Measurements from ENCODE around the gene ELF2.
A peak's percentile ranks its signal among the peaks of the same experiment; 100 is the strongest.
"Not testable (repeated sequence)": the region's sequence is repeated elsewhere in the genome, so short reads cannot be mapped to it uniquely, and the experiment has no call there.

The ELF2 gene

GRCh38 chr4:139099366-139099982 is 77.5 kb downstream of the ELF2 start:
- Histone ChIP-seq H3K4me1 (ENCODE audit: insufficient read depth, low read length) (peaks cover 8% of the 10 kb centered on the region; the same call in 1 of the 2 replicates), H3K36me3 (ENCODE audit: insufficient read depth, low read length) (no peaks in the 10 kb centered on the region), H3K9ac (ENCODE audit: low read depth, low read length) (no peak overlapping the region), H3K9me3 (ENCODE audit: control insufficient read depth, insufficient read depth, low read length) (no peaks in the 10 kb centered on the region)

GRCh38 chr4:139092271-139092670 is 84.7 kb downstream of the ELF2 start:
- Histone ChIP-seq H3K4me1 (ENCODE audit: insufficient read depth, low read length) (no peaks in the 10 kb centered on the region), H3K9me3 (ENCODE audit: control insufficient read depth, insufficient read depth, low read length) (no peaks in the 10 kb centered on the region), H3K36me3 (ENCODE audit: insufficient read depth, low read length) (no peaks in the 10 kb centered on the region), H3K9ac (ENCODE audit: low read depth, low read length) (no peak overlapping the region)

- Histone ChIP-seq H3K9ac (ENCODE audit: low read depth, low read length) (peak overlapping the region; percentile 97), H3K4me1 (ENCODE audit: insufficient read depth, low read length) (peaks cover 8% of the 10 kb centered on the region; the same call in 1 of the 2 replicates), H3K9me3 (ENCODE audit: control insufficient read depth, insufficient read depth, low read length) (no peaks in the 10 kb centered on the region)
These were observed 91.9 kb downstream of the ELF2 start for GRCh38 chr4:139085141-139085540.

GRCh38 chr4:139084804-139085093 is 92.3 kb downstream of the ELF2 start:
- Histone ChIP-seq H3K9ac (ENCODE audit: low read depth, low read length) (peak overlapping the region; percentile 97), H3K36me3 (ENCODE audit: insufficient read depth, low read length) (no peaks in the 10 kb centered on the region), H3K4me1 (ENCODE audit: insufficient read depth, low read length) (peaks cover 8% of the 10 kb centered on the region; the same call in 1 of the 2 replicates), H3K9me3 (ENCODE audit: control insufficient read depth, insufficient read depth, low read length) (no peaks in the 10 kb centered on the region)

More at GRCh38 chr4:139085141-139085540, 91.9 kb downstream of the ELF2 start:
- no peaks in the 10 kb centered on the region for H3K36me3 ChIP-seq (ENCODE audit: insufficient read depth, low read length)

- Histone ChIP-seq H3K36me3 (ENCODE audit: insufficient read depth, low read length) (no peaks in the 10 kb centered on the region), H3K9ac (ENCODE audit: low read depth, low read length) (peak overlapping the region; percentile 97), H3K9me3 (ENCODE audit: control insufficient read depth, insufficient read depth, low read length) (no peaks in the 10 kb centered on the region), H3K4me1 (ENCODE audit: insufficient read depth, low read length) (peaks cover 8% of the 10 kb centered on the region; the same call in 1 of the 2 replicates)
These were observed 92.8 kb downstream of the ELF2 start for GRCh38 chr4:139083956-139084803.

DNA sequence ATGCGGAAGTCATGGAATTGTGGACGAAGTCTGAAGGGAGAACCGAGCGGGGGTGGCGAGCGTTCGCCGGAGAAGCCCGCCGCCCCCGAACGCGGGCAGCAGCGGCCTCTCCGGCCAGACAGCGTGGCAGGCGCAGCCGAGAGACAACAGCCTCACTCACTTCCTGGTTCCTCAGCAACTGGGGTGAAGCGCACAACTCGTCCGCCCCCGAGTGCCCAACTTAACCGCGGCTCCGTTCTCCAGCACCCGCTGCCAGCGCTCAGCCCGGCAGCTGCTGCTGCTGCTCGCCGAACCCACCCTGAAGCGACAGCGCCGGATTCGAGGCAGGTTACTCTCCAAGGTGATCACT is 93.4 kb downstream of the ELF2 start:
- Histone ChIP-seq H3K36me3 (ENCODE audit: insufficient read depth, low read length) (no peaks in the 10 kb centered on the region), H3K4me1 (ENCODE audit: insufficient read depth, low read length) (peaks cover 8% of the 10 kb centered on the region; the same call in 1 of the 2 replicates), H3K9me3 (ENCODE audit: control insufficient read depth, insufficient read depth, low read length) (no peaks in the 10 kb centered on the region), H3K9ac (ENCODE audit: low read depth, low read length) (peak overlapping the region; percentile 97)

- H3K9me3 ChIP-seq (ENCODE audit: control insufficient read depth, insufficient read depth, low read length): no peaks in the 10 kb centered on the region
- H3K4me1 ChIP-seq (ENCODE audit: insufficient read depth, low read length): peaks cover 8% of the 10 kb centered on the region; the same call in 1 of the 2 replicates
- H3K36me3 ChIP-seq (ENCODE audit: insufficient read depth, low read length): no peaks in the 10 kb centered on the region
- peak overlapping the region; percentile 97 for H3K9ac ChIP-seq (ENCODE audit: low read depth, low read length)
These were observed 94.0 kb downstream of the ELF2 start for GRCh38 chr4:139082750-139083606.

GRCh38 chr4:139078926-139079325 is 98.1 kb downstream of the ELF2 start:
- no peaks in the 10 kb centered on the region for H3K36me3 ChIP-seq (ENCODE audit: insufficient read depth, low read length)
- no peaks in the 10 kb centered on the region for H3K9me3 ChIP-seq (ENCODE audit: control insufficient read depth, insufficient read depth, low read length)
- no peak overlapping the region for H3K9ac ChIP-seq (ENCODE audit: low read depth, low read length)
- H3K4me1 ChIP-seq (ENCODE audit: insufficient read depth, low read length): 0 out of 2 replicates have a peak, but pooled peaks cover 3% of the 10 kb centered on the region

DNA sequence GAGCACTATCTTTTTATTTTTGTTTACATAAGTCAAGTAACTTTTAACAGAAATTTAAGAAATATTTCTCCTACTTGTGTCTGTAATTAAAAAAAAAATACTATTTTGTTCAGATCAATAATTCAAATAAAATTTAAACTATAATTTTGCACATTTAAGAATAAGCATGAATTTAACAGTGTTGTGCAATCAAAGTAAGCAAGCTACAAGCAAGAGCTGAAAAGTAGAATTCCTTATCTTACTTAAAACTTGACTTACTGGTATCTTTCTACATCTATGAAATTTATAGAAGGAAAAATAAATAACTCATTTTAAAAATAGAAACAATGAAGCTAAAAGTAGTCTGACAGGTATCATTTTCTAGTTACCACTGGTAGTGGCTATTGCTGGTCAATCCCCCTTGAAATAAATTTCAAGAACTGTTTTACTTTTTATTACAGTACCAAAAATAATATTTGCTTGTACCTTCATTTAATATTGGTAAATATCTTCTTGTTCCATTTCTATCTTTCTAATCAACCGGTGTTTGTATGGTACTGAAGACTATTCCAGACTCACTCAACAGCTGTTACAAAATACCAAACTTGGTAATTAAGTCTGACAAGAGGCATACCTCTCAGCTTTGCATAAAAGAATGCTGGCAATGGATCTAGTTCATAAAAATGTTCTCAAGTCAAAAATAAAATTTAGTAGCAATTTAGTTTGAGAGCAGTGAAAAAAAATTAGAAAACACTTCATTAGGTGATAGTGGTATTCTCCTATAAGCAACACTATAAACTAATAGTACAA is 99.3 kb downstream of the ELF2 start:
- Histone ChIP-seq H3K9ac (ENCODE audit: low read depth, low read length) (no peak overlapping the region), H3K9me3 (ENCODE audit: control insufficient read depth, insufficient read depth, low read length) (no peaks in the 10 kb centered on the region), H3K36me3 (ENCODE audit: insufficient read depth, low read length) (0 out of 2 replicates have a peak, but pooled peaks cover 3% of the 10 kb centered on the region), H3K4me1 (ENCODE audit: insufficient read depth, low read length) (0 out of 2 replicates have a peak, but pooled peaks cover 3% of the 10 kb centered on the region)

DNA sequence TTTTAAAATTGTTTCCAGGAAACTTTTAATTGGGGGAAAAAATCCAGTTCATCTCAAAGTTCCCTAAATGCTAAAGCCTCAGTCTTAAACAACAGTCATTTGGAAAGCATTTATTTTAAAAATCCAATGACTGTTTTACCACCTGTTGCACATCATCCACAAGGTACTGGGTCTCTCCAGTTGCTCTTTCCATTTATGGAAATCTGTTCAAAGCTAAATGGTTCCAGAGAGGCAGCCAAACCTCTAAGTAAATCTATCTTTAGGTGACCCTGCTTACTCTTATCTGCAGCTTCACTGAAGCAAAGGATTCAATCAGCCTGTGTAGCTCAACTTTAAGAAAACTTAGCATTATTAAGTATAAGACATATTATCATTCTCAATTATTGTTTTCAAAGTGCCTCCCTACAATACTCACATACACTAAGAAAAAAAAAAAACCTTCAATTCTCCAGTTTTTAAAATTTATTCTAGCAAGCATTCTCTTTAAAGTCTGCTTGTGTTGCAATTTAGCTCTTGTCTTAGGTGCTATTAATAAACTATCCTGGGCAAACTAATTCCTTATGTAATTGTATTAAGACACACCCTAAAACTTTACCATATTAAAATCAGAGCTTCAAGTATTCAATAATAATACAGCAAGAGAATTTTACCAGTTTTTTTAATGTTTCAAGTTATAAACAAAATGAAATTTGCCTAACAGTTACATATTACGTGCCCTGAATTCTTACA is 100.8 kb downstream of the ELF2 start:
- H3K9me3 ChIP-seq (ENCODE audit: control insufficient read depth, insufficient read depth, low read length): no peaks in the 10 kb centered on the region
- 0 out of 2 replicates have a peak, but pooled peaks cover 3% of the 10 kb centered on the region for H3K36me3 ChIP-seq (ENCODE audit: insufficient read depth, low read length)
- H3K4me1 ChIP-seq (ENCODE audit: insufficient read depth, low read length): no peaks in the 10 kb centered on the region
- H3K9ac ChIP-seq (ENCODE audit: low read depth, low read length): no peak overlapping the region

DNA sequence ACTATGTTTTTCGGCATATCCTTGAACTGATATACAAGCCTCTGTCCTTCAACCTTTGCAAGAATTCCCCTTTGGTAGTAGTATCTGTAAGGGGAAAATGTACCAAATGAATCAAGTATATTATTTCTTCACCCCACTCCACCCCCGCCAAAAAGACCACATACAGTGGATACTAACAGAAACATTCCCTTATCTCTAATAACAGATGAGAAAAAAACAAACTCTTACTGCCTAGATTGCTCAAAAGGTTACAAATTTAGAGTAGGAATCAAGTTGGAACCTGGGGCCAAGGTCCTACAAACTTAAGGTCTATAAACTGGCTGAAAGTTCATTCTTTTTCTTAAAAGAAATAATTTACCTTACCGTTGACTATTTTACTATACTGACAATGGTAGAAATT is 116.4 kb downstream of the ELF2 start:
- Histone ChIP-seq H3K9me3 (ENCODE audit: control insufficient read depth, insufficient read depth, low read length) (no peaks in the 10 kb centered on the region), H3K36me3 (ENCODE audit: insufficient read depth, low read length) (peaks cover 13% of the 10 kb centered on the region), H3K4me1 (ENCODE audit: insufficient read depth, low read length) (no peaks in the 10 kb centered on the region), H3K9ac (ENCODE audit: low read depth, low read length) (no peak overlapping the region)

- not testable (repeated sequence) for H3K4me1 ChIP-seq (ENCODE audit: insufficient read depth, low read length); H3K9ac ChIP-seq (ENCODE audit: low read depth, low read length); H3K36me3 ChIP-seq (ENCODE audit: insufficient read depth, low read length)
These were observed 118.0 kb downstream of the ELF2 start for GRCh38 chr4:139059026-139059425.

GRCh38 chr4:139054791-139055505 is 122.1 kb downstream of the ELF2 start:
- peaks cover 7% of the 10 kb centered on the region; the same call in 1 of the 2 replicates for H3K36me3 ChIP-seq (ENCODE audit: insufficient read depth, low read length)
- no peak overlapping the region for H3K9ac ChIP-seq (ENCODE audit: low read depth, low read length)
- peaks cover 6% of the 10 kb centered on the region for H3K4me1 ChIP-seq (ENCODE audit: insufficient read depth, low read length)
- no peaks in the 10 kb centered on the region for H3K9me3 ChIP-seq (ENCODE audit: control insufficient read depth, insufficient read depth, low read length)

More at GRCh38 chr4:139059026-139059425, 118.0 kb downstream of the ELF2 start:
- H3K9me3 ChIP-seq (ENCODE audit: control insufficient read depth, insufficient read depth, low read length): not testable (repeated sequence)

Data from ES-I3 (cell line).